GM12878 (cell line): ENCODE measurements around the gene GTPBP6. TPM values are rescaled to one million over a fixed set of nuclear protein-coding genes. Genes with fewer than 3 reads are reported as not detected.

Source experiments
- EGR1 ChIP-seq, 2 experiments: IDR thresholded peaks; 1 replicate in 1 of 2; 2 replicates in 1 of 2; pipeline ENCODE4 v1.6.1; 2011 to 2012; ENCODE audit warnings: low read depth in 2 of 2, low read length in 2 of 2, borderline replicate concordance in 1 of 2, mild to moderate bottlenecking in 1 of 2, moderate library complexity in 1 of 2
- IRF5 ChIP-seq: fragments of 450-650 bp; IDR thresholded peaks from 2 replicates; pipeline ENCODE4 v1.6.1; 2017; ENCODE audit warnings: borderline replicate concordance
- TAF1 ChIP-seq: IDR thresholded peaks from 2 replicates; pipeline ENCODE4 v1.6.1; 2011; ENCODE audit warnings: mild to moderate bottlenecking, low read depth, low read length, borderline replicate concordance
- USF1 ChIP-seq: IDR thresholded peaks from 2 replicates; pipeline ENCODE4 v1.6.1; 2011; ENCODE audit warnings: borderline replicate concordance, low read depth, mild to moderate bottlenecking, moderate library complexity, mixed read lengths, low read length; ENCODE audit not compliant: insufficient read depth; ENCODE audit errors: extremely low read length
- YY1 ChIP-seq: IDR thresholded peaks from 2 replicates; pipeline ENCODE4 v1.6.1; 2011; ENCODE audit warnings: low read depth, mild to moderate bottlenecking, low read length
- ZNF274 ChIP-seq: IDR thresholded peaks from one replicate; pipeline ENCODE4 v1.8.0; 2011; ENCODE audit not compliant: insufficient read length, insufficient read depth
- polyA plus RNA-seq, 11 experiments: library from polyadenylated mRNA; depleted of rRNA in 4 of 11; unstranded in 6 of 11; stranded (reverse) in 5 of 11; fragments of >200 nt; fragmentation: Nextera tagmentation in 4 of 11; fragmentation: Illumina TruSeq in 1 of 11; extraction: Ambion mirVana in 4 of 11; extraction: Trizol in 1 of 11; gene quantifications; 1 replicate in 1 of 11; 2 replicates in 10 of 11; pipeline versions ENCODE4 v1.2.1 to v1.2.3, GENCODE V29; 2011 to 2016; ENCODE audit warnings: inconsistent platforms in 2 of 11, missing spikeins in 2 of 11, low read depth in 1 of 11
- total RNA-seq, 4 experiments: library from RNA; depleted of rRNA in 3 of 4; stranded (reverse); fragments of >200 nt in 3 of 4; fragmentation: Illumina TruSeq in 1 of 4; extraction: Trizol in 1 of 4; gene quantifications; 2 replicates each; pipeline versions ENCODE4 v1.2.1 to v1.2.3, GENCODE V29; 2013 to 2021
- TF ChIP-seq, protein P1 (sequence below): fragments of 450-650 bp; IDR thresholded peaks from 2 replicates; pipeline ENCODE4 v1.6.1; 2017; ENCODE audit warnings: antibody characterized with exemption, mild to moderate bottlenecking, moderate library complexity

The GTPBP6 gene
- total and polyA plus RNA-seq, 10 of the 15 experiments (the other 5 are each of a cell fraction or from before 2014, with no cell fraction given), result 0.31 to 71.0 (median 21.1) TPM

GRCh38 chrX:283115-283845 is 35.3 kb downstream of the GTPBP6 start (continued):
- TF ChIP-seq IRF5 (no peak), USF1 (no peak), ZNF274 (no peak), EGR1 (IDR thresholded peaks at IDR 0.05; ENCODE audit: borderline replicate concordance in 1 of 2, low read depth in 2 of 2, low read length in 2 of 2) (0 out of 3 replicates have a peak, but pooled peaks of 1 of the 2 experiments have one; percentile 32), YY1 (peak; percentile 89), TAF1 (0 out of 2 replicates have a peak, but pooled peaks have one; percentile 59)
- TF ChIP-seq, protein P1, sequence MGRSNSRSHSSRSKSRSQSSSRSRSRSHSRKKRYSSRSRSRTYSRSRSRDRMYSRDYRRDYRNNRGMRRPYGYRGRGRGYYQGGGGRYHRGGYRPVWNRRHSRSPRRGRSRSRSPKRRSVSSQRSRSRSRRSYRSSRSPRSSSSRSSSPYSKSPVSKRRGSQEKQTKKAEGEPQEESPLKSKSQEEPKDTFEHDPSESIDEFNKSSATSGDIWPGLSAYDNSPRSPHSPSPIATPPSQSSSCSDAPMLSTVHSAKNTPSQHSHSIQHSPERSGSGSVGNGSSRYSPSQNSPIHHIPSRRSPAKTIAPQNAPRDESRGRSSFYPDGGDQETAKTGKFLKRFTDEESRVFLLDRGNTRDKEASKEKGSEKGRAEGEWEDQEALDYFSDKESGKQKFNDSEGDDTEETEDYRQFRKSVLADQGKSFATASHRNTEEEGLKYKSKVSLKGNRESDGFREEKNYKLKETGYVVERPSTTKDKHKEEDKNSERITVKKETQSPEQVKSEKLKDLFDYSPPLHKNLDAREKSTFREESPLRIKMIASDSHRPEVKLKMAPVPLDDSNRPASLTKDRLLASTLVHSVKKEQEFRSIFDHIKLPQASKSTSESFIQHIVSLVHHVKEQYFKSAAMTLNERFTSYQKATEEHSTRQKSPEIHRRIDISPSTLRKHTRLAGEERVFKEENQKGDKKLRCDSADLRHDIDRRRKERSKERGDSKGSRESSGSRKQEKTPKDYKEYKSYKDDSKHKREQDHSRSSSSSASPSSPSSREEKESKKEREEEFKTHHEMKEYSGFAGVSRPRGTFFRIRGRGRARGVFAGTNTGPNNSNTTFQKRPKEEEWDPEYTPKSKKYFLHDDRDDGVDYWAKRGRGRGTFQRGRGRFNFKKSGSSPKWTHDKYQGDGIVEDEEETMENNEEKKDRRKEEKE, result no peak
